EH (cell line): ENCODE results near the gene CTR9.
"Not testable (repeated sequence)": the region's sequence is repeated elsewhere in the genome, so short reads cannot be mapped to it uniquely, and the experiment has no call there.

ENCODE experiments used
- DNase-seq: peaks from one replicate; pipeline ENCODE4 v3.0.0-alpha.2; 2015; ENCODE audit warnings: low read depth

Gene CTR9

DNA sequence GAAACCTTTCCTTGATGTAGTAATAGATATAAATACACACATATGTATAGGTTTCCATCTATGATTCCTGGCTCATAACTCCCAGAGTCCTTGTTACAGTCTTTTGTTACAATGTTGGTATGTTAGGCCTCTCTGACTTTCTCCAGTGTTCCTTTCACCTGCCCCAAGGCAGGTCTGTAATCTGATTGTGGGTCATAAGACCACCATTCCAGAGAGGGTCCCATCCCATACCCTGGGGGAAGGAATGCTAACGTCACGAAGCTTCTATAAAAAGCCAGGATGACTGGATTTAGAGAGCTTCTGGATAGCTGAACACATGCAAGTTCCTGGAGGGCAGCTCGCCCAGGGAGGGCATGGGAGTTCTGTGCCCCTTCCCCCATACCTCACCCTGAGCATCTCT lies 71.4 kb downstream of the CTR9 start:
- not testable (repeated sequence) for DNase-seq

DNA sequence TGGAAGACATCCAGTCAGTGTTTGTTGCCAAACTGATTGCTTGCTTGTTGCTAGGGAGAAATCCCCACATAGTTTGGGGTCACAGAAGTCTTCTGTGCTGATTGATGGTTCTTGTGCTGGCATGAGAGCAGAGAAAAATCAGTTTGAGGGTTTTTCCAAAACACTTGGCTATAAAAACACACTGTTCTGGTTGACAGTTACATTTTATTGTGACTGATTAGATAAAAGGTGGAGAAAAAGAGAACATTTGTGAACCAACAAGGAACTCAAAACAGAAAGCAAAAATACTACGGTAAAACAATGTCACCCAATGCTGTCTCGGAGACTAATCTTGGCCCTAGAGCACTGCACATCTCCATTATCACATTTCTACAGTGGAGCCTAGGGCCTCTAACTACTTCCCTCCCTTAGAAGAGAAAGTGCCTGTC lies 72.1 kb downstream of the CTR9 start:
- peak; percentile 14 for DNase-seq

DNA sequence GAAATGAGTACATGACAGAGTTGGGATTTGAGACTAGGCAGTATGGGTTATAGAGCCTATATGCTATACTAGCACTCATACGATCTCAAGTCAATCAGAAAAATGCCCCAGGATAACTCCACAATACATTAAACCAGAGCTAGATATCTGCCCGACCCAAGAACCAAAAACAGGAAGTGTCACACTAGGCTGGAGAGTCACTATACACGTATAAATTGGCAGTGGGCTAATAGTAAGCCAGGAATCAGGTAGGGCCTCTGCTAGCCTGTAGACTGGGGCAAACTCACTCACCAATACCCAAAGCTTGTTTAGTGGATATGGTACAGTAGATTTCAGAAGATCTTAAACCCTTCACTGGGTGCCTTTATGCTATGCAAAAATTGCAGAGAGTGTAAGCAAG lies 73.8 kb downstream of the CTR9 start:
- DNase-seq: no peak

DNA sequence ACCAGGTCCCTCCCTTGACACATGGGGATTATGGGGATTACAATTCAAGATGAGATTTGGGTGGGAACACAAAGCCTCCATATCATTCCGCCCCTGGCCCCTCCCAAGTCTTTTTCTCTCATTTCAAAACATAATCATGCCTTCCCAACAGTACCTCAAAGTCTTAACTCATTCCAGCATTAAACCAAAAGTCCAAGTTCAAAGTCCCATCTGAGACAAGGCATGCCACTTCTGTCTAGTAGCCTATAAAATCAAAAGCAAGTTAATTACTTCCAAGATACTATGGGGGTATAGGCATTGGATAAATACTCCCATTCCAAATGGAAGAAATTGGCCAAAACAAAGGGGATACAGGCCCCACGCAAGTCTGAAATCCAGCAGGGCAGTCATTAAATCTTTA lies 77.4 kb downstream of the CTR9 start:
- DNase-seq: no peak

- no peak for DNase-seq
Measured at GRCh38 chr11:10829139-10829538, 78.1 kb downstream of the CTR9 start.
